GM19025 (cell line): ENCODE measurements around the gene PRRT4.
A peak's percentile ranks its signal among the peaks of the same experiment; 100 is the strongest.

Experiments
- ATAC-seq: cut with Tn5 transposase; IDR thresholded peaks from one replicate; pipeline ENCODE4 v1.9.1; 2021; ENCODE audit warnings: mild to moderate bottlenecking, low read depth, moderate library complexity; ENCODE audit not compliant: unreplicated experiment

Gene PRRT4

GRCh38 chr7:128361411-128362379 is at the start of gene PRRT4:
Gene PRRT4, minus strand, starts transcription at chr7:128361690.
- no peak for ATAC-seq

DNA sequence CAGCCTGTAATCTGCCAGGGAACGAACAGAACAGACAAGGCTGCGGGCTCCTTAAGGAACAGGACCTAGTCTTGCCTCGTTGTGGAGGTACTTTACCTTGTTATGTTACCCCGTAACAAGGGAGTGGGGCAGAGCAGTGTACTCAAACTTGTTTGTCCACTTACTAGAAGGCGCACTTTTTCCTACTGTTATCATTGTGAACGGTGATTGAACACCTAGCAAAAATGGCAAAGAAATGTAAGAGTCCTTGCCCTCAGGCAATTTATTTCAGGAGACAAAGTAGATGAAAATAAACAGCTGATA is 48.9 kb upstream of the PRRT4 start:
- ATAC-seq = no peak

DNA sequence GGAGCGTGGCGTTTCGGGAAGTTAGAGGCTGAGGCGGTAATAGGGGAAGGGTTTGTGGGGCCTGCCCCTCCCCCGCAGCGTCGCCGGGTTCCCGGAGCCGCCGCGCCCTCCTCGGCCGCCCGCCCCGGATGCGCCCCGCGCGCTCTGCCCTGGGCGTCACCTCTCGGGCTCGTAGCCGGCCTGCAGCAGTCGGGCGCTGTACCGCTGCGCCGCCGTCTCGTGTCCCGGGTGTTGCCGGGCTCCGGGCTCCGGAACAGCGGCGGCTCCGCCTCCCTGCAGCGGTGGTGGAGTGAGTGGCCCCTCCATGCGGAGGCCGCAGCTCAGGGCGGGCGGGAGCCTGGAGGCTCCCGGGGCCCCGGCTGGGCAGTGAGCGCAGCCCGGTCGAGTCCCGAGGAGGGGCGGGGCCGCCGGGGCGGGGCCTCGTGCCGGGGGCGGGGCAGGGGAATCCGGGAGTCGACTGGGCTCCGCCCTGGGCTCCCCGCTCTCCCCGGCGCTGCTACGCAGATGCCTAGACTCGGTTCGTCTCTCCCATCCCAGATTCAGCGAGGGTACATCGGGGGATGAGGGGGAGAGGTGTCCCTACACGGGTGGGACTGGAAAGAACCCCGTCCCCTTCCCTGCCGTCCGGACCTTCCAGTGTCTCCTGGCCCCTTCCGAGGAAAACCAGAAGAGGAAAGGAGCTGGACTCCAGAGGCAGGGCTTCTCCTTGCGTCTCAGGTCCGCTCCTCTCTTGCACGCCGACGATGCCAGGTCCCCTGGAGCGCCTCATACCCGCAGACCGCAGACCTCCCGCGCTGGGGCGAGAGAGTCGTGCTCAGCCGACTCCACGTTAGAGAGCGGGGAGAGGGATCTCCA is 48.3 kb upstream of the PRRT4 start, which contains the start of gene IMPDH1:
Gene IMPDH1 (minus strand): TSS at position 387 of the 855 bp plus-strand sequence. CDS start 81 bp downstream, at position 306.
- peak; percentile 85 for ATAC-seq

DNA sequence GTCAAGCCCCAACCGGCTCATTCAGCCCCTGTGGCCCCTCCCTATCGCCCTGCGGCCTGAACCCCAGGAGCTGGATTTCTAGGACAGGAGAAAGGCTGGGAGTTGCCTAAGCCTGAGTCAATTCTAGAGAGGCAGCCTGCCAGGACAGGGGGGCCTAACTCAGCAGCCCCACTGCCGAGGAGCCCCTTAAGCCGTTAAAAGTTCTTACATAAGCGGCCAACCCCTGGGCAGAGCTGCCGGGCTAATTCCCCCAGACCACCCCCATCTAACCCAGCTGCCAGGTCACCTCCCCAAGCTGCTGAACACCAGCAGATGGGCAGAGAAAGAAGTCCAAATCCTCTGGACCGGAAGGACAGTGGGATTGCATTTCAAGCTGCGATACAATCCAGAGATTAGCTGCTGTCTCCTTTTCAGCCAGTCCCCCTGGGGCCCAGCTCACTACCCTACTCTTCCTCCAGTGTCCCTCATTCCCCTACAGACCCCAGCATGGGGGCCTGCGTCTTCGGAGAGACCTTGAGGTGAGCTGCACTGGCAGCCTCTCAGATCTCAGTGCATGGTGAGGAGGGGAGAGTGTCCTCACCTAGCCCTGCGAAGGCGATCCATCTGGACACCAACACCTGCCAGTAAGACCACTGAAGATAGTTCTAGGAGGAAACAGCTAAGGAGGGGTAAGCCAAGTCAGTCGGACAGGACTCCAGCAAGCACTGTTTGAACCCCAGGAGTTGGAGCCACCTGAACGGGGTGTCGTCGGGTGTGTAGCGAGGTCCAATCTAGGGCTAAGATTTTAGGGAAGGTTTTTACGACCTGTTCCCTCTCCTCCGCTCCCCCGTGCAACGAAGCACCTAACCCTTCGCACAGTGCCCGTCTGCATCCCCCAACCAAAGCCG is 47.5 kb upstream of the PRRT4 start:
- ATAC-seq = no peak

- no peak for ATAC-seq
These were observed 46.5 kb upstream of the PRRT4 start for GRCh38 chr7:128407751-128408708.

DNA sequence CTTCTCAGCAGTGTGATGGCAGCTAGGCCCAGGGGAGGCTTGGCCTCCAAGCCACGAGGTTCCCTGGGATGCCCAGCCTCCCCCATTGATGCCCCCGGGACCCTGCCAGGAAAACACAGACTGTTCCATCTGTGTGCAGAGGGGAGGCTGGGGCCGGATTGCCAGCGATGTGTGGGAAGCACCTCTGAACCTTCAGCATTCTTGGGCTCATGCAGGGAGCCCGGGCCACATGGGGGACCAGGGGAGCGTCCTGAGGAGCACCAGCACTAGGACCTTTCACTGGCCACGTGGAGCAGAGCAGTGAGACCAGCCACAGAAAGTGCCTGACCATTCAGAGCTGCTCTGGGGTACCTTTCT is 45.7 kb upstream of the PRRT4 start:
- ATAC-seq = no peak

- ATAC-seq = no peak
These were observed 45.1 kb upstream of the PRRT4 start for GRCh38 chr7:128406314-128407232.

- ATAC-seq = no peak
These were observed 44.2 kb upstream of the PRRT4 start for GRCh38 chr7:128405471-128406313.

GRCh38 chr7:128404886-128405470 is 43.5 kb upstream of the PRRT4 start:
- no peak for ATAC-seq

GRCh38 chr7:128404143-128404681 is 42.7 kb upstream of the PRRT4 start:
- ATAC-seq = no peak

DNA sequence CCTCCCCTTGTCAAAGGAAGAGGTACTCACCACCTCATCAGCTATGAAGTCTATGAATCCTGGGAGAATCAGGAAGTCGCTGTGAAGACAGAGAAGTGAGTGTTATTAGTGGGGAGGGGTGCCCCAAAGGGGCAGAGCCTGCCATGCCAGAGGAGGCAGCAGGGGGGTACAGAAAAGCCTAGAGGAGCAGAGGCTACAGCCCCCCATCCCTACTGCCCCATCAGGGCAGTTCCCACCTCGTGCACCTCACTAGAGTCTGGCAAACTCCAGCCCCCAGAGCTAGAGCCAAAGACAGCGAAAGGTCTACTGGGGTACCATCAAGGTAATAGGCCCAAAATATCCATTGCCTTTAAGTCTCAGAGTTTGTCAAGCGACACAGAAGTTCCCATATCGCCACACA is 42.2 kb upstream of the PRRT4 start:
- no peak for ATAC-seq

DNA sequence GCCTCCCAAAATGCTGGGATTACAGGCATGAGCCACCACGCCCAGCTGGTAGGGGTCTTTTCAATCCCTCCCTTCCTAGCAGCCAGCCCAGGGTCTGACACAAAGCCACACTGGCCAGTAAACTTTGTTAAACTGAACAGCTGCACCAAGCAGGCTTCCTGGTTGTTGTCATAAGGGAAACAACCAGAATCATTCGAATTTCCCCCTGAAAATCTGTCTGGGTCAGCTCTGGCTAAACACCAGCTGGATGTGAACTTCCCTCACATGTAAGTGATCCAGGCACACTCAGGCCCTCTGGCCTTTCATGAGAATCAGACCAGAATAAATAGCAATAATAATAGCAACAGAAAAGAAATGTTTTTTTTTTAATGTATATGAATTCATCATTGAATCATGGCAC is 40.9 kb upstream of the PRRT4 start:
- ATAC-seq = no peak

DNA sequence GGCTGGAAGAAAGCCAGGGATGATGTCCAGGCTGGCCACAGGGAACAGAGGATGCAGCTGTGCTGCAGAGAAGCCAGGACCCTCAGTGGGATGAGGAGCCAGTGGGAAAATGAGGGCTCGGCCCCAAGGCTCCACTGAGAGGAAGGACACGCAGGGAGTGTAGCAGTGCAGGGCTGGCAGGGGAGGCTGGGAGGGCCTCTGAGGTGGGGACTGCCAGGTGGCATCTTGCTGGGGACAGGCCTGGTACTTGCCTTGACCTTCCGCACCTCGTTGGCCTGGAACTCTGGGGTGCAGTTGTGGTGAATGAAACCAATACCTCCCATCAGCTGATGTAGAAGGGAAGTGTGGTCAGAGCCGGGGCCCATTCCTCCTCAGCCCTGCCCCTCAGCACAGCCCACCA is 39.1 kb upstream of the PRRT4 start:
- no peak for ATAC-seq

GRCh38 chr7:128399991-128400390 is 38.5 kb upstream of the PRRT4 start:
- no peak for ATAC-seq

DNA sequence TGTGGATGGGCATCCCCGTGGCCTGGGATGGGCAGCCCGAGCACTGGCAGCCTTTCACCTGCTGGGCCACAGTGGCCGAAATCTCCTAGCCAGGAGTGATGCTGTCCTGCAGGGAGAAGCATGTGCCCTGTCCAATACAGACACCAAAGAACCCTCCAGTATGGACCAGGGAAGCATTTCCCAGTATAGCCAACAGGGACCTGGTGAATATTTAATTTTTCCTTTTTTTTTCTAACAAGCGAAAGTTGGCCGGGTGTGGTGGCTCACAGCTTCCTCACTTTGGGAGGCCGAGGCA is 37.3 kb upstream of the PRRT4 start:
- no peak for ATAC-seq

DNA sequence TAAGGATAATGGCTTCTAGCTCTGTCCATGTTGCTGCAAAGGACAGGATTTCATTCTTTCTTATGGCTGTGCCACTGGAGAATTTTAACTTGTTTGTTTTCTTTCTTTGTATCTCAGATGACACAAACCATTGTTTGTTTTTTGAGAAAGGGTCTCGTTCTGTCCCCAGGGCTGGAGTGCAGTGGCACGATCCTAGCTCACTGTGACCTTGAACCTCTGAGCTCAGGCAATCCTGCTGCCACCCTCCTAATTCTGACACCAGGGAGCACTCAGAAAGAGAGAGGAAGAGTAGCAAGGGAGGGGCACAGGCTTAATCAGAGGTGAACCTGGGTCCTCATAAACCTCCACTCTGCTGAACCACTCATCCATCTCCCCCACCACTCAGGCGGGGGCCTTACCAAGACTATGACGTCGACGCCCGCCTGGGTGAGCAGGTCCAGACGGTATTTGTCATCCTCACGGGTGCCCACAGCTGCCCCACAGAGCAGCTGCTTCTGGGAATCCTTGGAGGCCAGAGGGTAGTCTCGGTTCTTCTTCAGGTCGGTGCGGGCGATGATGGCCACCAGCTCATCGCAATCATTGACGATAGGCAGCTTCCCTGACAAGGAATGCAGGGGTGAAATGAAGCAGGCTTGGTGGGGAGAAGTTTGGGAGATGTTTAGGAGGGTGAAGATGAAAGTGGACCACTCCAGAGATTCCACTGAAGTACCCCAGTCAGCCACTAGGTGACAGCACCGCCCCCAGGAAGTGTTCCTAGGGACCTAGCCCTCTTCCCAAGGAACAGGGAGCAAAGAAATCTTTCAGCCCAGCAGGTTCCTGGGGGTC is 36.7 kb upstream of the PRRT4 start:
- ATAC-seq = no peak
